Head of caudate nucleus (tissue), 42 donors: ENCODE measurements around the gene HOXA4.

Experiments used
- DNase-seq, 42 donors: peaks; one replicate each; pipeline versions ENCODE4 v3.0.0 to v3.0.0-alpha.2; 2020 to 2021; ENCODE audit warnings: mixed read lengths in 7 of 42
- intact Hi-C: fragments of 100-400 bp; cut with DNase I; formaldehyde crosslinking; loops from one replicate; pipeline ENCODE4 v1.15.0; 2022

HOXA4 gene

GRCh38 chr7:27130540-27131389 is at the start of gene HOXA4:
Gene HOXA4, minus strand, starts transcription at chr7:27130757. Its CDS starts 24 bp downstream, at chr7:27130733.
- DNase-seq, result peak in 23 of 42 donors; percentile 8 to 62 (median 37)
- intact Hi-C loops, result no loop called here

- intact Hi-C loops, result no loop called here
- DNase-seq, result peak in 21 of 42 donors; percentile 3 to 68 (median 38)
Measured at GRCh38 chr7:27179503-27180430, 49.2 kb upstream of the HOXA4 start.

GRCh38 chr7:27179030-27179429 is 48.5 kb upstream of the HOXA4 start:
- intact Hi-C loops, result no loop called here
- peak in 1 of 42 donors; percentile 2 for DNase-seq

- intact Hi-C loops, result no loop called here
- peak in 1 of 42 donors; percentile 6 for DNase-seq
Measured at GRCh38 chr7:27178366-27178765, 47.8 kb upstream of the HOXA4 start.

GRCh38 chr7:27177795-27178320 is 47.3 kb upstream of the HOXA4 start:
- no peak for DNase-seq
- intact Hi-C loops, result no loop called here

GRCh38 chr7:27176962-27177794 is 46.6 kb upstream of the HOXA4 start:
- peak in 3 of 42 donors; percentile 2 to 12 (median 9) for DNase-seq
- intact Hi-C loops, result no loop called here

- peak in 3 of 42 donors; percentile 3 to 9 (median 8) for DNase-seq
- intact Hi-C loops, result no loop called here
Measured at GRCh38 chr7:27176524-27176845, 45.9 kb upstream of the HOXA4 start.

- DNase-seq, result peak in 6 of 42 donors; percentile 2 to 18 (median 10)
- intact Hi-C loops, result no loop called here
Measured at GRCh38 chr7:27175626-27176523, 45.3 kb upstream of the HOXA4 start.

GRCh38 chr7:27174874-27175625 is 44.5 kb upstream of the HOXA4 start:
- DNase-seq, result peak in 4 of 42 donors; percentile 4 to 20 (median 6)
- intact Hi-C loops, result no loop called here

- DNase-seq, result peak in 7 of 42 donors; percentile 3 to 15 (median 8)
- intact Hi-C loops, result no loop called here
Measured at GRCh38 chr7:27173956-27174873, 43.7 kb upstream of the HOXA4 start, which contains the start of gene HOXA10. Gene HOXA10, minus strand, starts transcription at chr7:27174320. Its CDS starts 14 bp downstream, at chr7:27174306.

- peak in 7 of 42 donors; percentile 4 to 28 (median 14) for DNase-seq
- intact Hi-C loops, result no loop called here
Measured at GRCh38 chr7:27173511-27173955, 43.0 kb upstream of the HOXA4 start.

GRCh38 chr7:27172823-27173510 is 42.4 kb upstream of the HOXA4 start:
- peak in 7 of 42 donors; percentile 5 to 29 (median 12) for DNase-seq
- intact Hi-C loops, result no loop called here

- DNase-seq, result peak in 2 of 42 donors; percentile 5 to 8
Measured at GRCh38 chr7:27172315-27172774, 41.8 kb upstream of the HOXA4 start.

GRCh38 chr7:27171637-27172314 is 41.2 kb upstream of the HOXA4 start:
- peak in 3 of 42 donors; percentile 2 to 17 (median 6) for DNase-seq
- intact Hi-C loops, result no loop called here

More at GRCh38 chr7:27172315-27172774, 41.8 kb upstream of the HOXA4 start:
- intact Hi-C loops, result no loop called here
